T-helper 9 cell (primary cell): ENCODE results near the gene FAM131A.

Experiments
- DNase-seq: peaks from one replicate; pipeline ENCODE4 v3.0.0-alpha.2; 2020

Gene FAM131A

GRCh38 chr3:184379358-184380184 lies 42.2 kb downstream of the FAM131A start, which contains the start of gene CHRD:
TSS of gene CHRD (plus strand) at chr3:184380054. CDS start at chr3:184380319, 265 bp downstream.
- no peak for DNase-seq

GRCh38 chr3:184380185-184380626 lies 42.8 kb downstream of the FAM131A start:
- DNase-seq, result peak; percentile 15

DNA sequence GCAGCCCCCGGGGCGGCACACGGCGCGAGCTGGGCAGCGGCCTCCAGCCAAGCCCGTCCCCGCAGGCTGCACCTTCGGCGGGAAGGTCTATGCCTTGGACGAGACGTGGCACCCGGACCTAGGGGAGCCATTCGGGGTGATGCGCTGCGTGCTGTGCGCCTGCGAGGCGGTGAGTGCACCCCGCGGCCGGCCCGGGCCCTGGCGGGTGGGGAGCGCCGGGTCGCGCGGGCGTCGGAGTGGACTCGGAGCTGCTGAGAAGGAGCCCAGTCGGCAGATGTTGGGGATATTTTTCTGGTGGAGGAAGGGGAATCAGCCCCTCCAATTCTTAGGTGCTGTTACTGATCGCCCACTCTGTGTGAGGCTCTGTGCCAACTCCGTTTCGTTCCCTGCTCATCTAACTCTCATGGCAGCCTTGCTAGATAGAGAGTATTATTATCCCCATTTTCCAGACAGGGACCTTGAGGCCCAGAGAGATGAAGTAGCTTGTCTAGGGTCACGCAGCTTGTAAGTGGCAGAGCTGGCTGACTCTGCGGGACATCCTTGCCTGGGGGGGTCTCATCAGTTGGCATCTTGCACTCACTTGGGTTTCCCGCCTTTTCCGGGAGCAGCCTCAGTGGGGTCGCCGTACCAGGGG lies 43.3 kb downstream of the FAM131A start:
- DNase-seq, result no peak

DNA sequence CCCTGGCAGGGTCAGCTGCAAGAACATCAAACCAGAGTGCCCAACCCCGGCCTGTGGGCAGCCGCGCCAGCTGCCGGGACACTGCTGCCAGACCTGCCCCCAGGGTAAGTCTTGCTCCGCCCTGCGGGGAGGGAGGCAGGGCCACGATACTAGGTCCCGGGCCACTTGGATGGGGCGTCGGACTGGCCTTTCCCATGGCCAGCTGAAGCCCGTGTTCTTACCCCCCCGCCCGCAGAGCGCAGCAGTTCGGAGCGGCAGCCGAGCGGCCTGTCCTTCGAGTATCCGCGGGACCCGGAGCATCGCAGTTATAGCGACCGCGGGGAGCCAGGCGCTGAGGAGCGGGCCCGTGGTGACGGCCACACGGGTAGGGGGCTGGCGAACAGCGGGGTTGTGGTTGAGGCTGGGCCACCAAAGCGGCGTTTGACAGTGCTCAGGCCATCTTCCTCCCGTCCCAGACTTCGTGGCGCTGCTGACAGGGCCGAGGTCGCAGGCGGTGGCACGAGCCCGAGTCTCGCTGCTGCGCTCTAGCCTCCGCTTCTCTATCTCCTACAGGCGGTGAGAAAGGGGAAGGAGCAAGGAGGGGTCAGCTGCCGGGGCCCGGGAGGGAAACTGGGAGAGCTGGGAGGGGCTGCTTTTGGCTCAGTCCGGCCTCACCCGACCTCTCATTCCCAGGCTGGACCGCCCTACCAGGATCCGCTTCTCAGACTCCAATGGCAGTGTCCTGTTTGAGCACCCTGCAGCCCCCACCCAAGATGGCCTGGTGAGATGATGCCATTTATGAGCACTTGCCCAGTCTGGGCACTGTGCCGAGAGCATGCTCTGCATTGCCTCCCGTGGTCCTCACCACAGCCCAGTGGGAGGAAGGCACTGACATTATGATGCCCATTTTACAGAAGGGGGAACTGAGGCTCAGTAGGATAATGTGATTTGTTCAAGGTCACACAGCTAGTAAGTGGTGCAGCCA lies 44.1 kb downstream of the FAM131A start:
- no peak for DNase-seq

- no peak for DNase-seq
These were observed 45.1 kb downstream of the FAM131A start for GRCh38 chr3:184382326-184383032.

GRCh38 chr3:184383033-184383740 lies 45.8 kb downstream of the FAM131A start:
- no peak for DNase-seq

DNA sequence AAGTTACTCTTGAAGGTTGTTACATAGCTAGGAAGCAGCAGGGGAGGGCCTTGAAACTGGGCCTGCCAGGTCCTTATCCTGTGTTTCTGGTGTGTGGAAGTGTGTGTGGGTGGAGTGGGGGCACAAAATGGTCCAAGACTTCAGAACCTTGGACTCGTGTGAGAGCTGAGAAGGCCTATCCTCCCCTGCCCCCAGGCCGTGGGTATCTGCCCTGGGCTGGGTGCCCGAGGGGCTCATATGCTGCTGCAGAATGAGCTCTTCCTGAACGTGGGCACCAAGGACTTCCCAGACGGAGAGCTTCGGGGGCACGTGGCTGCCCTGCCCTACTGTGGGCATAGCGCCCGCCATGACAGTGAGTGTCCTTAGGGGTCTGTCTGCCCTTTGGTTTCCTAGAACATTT lies 46.9 kb downstream of the FAM131A start:
- DNase-seq, result no peak

DNA sequence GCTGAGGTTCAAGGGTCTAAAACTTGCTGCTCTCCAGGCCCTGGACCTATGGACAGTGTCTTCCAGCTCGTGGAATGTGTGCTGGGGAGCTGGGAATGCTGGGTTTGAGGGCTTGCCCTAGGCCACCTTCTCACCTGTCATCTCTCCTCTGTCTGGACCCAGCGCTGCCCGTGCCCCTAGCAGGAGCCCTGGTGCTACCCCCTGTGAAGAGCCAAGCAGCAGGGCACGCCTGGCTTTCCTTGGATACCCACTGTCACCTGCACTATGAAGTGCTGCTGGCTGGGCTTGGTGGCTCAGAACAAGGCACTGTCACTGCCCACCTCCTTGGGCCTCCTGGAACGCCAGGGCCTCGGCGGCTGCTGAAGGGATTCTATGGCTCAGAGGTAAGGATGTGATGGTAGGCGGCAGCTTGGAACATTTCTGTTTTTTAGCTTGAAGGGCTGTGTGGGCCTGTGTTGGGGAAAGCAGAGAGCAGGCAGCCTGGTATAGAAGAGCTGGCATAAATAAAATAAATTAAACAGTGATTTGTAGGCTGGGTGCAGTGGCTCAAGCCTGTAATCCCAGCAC lies 47.5 kb downstream of the FAM131A start:
- DNase-seq, result no peak

DNA sequence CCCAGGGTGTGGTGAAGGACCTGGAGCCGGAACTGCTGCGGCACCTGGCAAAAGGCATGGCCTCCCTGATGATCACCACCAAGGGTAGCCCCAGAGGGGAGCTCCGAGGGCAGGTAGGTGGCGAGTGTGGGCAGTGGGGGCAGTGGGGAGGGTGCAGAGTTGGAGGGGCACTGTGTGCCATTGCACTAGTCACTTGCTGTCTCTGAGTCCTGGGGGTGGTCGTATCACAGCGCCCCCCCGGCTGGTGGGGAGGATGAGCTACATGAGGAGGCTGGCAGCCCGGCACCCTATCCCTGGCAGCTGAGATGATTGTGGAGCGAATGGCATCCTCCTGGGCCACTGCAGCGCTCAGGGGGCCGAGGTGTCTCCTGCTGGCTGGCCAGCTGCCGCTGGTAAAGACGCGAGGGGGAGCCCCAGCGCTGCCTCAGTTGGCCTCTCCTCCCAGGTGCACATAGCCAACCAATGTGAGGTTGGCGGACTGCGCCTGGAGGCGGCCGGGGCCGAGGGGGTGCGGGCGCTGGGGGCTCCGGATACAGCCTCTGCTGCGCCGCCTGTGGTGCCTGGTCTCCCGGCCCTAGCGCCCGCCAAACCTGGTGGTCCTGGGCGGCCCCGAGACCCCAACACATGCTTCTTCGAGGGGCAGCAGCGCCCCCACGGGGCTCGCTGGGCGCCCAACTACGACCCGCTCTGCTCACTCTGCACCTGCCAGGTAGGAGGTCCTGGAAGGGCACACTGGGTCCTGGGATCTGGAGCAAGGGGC lies 48.8 kb downstream of the FAM131A start:
- no peak for DNase-seq

GRCh38 chr3:184387174-184387714 lies 49.8 kb downstream of the FAM131A start:
- DNase-seq, result no peak

DNA sequence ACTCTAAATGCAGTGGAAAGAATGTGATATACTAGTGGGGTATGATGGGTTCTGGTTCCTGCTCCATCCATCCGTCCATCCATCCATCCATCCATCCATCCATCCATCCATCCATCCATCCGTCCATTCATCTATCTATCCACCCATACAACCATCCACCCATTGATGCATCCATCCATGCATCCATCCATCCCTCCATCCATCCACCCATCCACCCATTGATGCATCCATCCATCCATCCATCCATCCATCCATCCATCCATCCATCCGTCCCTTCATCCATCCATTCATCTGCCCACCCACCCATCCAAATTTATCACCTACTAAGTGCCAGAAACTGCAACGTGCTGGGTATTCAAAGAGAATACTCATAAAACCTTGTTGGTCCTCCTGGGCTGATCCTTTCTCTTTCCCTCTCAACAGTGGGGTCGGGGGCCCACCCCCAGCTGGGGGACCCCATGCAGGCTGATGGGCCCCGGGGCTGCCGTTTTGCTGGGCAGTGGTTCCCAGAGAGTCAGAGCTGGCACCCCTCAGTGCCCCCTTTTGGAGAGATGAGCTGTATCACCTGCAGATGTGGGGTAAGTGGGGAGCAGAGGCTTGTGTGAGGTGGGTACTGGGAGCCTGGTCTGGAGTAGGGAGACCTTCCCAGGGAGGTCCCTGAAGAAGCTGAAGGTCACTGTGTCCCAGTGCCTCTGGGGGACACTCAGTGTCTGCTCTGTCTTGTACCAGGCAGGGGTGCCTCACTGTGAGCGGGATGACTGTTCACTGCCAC lies 51.0 kb downstream of the FAM131A start:
- DNase-seq, result no peak

- DNase-seq, result no peak
These were observed 51.5 kb downstream of the FAM131A start for GRCh38 chr3:184388936-184389230.

DNA sequence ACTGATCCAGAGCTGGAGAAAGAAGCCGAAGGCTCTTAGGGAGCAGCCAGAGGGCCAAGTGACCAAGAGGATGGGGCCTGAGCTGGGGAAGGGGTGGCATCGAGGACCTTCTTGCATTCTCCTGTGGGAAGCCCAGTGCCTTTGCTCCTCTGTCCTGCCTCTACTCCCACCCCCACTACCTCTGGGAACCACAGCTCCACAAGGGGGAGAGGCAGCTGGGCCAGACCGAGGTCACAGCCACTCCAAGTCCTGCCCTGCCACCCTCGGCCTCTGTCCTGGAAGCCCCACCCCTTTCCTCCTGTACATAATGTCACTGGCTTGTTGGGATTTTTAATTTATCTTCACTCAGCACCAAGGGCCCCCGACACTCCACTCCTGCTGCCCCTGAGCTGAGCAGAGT lies 52.0 kb downstream of the FAM131A start:
- DNase-seq, result no peak

DNA sequence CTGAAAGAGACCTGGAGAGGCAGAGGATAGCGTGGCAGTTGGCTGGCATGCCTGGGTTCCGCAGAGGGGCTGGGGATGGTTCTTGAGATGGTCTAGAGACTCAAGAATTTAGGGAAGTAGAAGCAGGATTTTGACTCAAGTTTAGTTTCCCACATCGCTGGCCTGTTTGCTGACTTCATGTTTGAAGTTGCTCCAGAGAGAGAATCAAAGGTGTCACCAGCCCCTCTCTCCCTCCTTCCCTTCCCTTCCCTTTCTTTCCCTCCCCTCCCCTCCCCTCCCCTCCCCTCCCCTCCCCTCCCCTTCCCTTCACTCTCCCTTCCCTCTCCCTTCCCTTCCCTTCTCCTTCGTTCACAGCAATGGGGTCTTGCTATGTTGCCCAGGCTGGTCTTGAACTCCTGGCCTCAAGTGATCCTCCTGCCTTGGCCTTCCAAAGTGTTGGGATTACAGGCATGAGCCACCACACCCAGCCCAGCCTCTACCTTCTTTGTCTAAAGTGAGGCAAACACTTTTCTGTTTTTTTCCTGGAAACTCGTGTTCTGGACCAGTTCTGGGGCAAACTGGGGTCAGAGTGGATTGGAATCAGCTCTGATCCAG lies 52.6 kb downstream of the FAM131A start:
- DNase-seq, result no peak

DNA sequence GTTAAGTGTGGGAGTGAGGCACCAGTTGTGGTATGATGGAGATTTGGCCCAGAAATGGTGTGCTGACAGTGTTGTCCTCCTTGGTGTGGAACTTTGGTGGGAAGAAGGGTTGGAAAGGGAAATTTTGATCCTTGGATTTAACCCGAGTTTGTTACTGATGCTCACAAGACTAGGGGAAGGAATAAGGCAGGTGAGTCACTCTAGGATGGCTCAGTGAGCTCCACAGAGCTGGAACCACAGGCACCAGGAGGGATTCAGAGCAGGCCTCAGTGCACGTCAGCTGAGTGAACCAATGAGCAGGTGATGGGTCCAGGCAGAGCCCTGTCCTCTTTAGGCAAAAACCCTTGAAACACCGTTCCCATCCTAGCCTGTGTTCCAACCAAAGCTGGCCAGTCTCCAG lies 53.9 kb downstream of the FAM131A start:
- DNase-seq, result no peak

DNA sequence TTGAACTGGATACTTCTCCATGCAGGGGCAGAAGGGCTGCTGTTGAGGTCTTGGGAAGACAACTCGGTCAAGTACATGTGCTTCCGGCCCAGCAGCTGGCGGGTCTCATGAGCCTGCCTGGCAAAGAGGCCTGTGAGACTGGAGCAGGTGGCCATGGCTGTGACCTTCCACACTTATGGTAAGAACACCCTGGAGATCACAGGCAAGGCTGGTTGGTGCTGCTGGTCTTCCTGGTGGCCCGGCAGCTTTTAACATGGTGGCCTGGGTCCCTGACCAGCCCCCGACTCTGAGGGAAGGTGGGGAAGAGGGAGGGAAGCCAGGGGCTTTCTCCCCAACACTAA lies 57.9 kb downstream of the FAM131A start:
- no peak for DNase-seq
